GM19238 (cell line): ENCODE data around the gene POLR3E.
"Not testable (repeated sequence)": the region's sequence is repeated elsewhere in the genome, so short reads cannot be mapped to it uniquely, and the experiment has no call there.

Experiments
- DNase-seq: peaks from one replicate; pipeline ENCODE4 v3.0.0; 2011; ENCODE audit warnings: low spot score; ENCODE audit not compliant: insufficient read length

Gene POLR3E

DNA sequence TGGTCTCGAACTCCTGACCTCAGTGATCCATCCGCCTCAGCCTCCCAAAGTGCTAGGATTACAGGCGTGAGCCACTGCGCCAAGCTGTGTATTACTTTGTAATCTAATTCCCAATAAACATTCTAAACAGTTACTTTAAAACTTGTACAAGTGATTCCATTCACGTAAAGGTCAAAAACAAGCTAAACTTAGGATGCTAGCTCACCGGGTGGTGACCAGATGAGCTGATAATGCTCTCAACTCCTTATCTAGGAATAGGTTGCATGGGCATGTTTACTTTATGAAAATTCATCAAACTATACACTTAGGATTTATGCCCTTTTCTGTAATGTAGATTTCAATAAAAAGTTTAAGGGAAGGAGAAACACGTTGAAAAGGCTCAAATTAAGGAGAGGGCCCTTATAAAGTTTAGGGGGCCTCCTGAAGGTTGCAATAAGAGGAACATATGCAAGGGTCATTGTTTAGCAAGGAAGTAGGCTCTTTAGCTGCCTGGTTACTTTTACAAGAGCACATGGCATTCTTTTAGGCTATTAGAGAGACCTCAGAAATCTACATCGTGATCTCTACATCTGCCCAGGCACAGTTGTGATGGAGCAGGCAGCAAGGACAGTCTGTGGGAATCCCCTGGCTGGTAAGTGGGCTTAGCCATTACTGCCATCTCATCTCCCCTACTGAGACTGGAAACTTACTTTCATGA is 63.9 kb downstream of the POLR3E start:
- DNase-seq: no peak

DNA sequence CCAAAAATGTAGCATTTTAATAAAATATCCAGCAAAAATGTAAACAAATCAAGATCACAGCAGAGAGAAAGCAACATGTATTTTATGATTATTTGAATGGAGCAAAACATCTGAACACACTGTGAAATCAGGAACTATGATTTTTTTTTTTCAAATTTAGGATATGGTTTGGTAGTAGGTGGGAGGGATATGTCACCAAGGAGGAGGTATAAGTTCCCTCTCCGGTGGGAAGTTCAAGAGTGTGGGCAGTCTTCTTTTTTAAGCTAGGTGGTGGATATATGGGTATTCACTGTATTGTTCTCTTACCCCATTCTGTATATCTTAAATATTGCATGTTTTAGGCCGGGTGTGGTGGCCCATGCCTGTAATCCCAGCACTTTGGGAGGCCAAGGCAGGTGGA is 67.0 kb downstream of the POLR3E start:
- no peak for DNase-seq

DNA sequence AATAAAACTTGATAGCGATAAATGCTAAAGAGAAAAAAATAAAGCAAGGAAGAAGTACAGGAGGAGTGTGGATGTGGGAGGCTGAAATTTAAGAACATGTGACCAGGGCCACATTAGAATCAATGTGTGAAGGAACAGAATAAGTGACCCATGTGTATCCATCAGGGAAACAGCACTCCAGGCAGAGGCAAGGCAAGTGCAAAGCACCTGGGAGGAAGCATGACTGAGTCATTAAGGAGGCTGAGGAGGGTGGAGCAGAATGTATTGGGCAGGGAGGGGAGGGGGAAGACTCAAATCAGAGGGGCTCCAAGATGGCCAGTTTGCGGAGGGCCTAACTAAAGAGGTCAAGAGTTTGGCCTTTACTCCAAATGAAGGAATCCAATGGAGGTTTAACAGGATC is 69.2 kb downstream of the POLR3E start:
- no peak for DNase-seq

DNA sequence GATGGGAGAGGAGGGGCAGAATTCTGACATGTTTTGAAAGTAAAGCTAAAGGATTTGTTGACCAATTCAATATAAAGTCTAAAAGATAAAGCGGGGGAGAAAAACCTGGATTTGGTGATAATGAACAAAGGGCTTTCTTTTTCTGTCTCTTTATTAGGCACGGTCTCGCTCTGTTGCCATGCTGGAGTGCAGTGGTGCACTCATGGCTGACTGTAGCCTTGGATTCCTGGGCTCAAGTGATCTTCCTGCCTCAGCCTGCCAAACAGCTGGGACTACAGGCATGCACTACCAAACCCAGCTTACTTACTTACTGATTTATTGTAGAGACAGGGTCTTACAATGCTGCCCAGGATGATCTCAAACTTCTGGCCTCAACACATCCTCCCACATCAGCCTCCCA is 69.7 kb downstream of the POLR3E start:
- DNase-seq: no peak

DNA sequence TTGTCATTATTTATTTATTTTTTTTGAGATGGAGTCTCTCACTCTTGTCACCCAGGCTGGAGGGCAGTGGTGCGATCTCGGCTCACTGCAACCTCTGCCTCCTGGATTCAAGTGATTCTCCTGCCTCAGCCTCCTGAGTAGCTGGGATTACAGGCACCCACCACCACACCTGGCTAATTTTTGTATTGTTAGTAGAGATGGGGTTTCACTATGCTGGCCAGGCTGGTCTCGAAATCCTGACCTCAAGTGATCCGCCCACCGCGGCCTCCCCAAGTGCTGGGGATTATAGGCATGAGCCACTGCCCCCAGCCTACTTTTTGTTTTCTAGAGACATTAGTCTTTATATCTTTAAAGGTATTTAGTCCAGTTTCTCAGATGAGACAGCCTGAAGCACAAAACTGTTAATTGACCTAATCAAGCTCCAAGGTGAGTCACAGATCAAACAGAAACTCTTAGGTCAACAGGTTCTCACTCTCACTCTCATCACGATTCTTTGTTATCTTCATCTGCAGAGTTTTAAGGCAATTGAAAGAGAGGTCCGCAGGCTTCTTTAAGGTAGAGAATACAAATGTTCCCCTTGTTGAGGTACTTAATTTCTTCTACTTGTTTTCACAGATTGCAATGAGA is 71.1 kb downstream of the POLR3E start:
- not testable (repeated sequence) for DNase-seq

DNA sequence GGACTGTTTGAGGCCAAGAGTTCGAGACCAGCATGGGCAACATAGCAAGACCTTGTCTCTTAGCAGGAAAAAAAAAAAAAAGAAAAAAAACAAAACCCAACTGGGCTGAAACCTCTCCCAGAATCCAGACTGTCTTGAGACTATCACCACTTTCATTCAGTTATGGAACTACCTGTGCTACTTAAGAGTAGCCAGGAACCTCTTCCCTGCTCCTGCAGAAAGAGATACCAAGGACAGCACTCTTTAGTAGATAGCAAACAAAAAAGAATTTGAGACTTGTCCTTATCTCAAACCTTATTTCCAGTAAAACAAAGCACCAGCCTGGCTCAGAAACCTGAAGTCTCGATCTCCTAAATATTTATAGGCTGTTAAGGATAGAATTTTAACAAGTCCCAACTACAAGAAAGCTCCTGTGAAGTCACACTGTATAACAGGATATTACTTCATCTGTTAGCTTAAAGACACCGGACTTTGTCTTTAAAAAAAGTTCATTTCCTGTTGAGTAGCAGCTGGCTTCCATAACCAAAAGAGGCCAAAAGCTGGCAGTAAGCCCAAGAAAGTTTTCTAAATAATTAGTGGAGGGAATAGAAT is 72.1 kb downstream of the POLR3E start:
- no peak for DNase-seq

DNA sequence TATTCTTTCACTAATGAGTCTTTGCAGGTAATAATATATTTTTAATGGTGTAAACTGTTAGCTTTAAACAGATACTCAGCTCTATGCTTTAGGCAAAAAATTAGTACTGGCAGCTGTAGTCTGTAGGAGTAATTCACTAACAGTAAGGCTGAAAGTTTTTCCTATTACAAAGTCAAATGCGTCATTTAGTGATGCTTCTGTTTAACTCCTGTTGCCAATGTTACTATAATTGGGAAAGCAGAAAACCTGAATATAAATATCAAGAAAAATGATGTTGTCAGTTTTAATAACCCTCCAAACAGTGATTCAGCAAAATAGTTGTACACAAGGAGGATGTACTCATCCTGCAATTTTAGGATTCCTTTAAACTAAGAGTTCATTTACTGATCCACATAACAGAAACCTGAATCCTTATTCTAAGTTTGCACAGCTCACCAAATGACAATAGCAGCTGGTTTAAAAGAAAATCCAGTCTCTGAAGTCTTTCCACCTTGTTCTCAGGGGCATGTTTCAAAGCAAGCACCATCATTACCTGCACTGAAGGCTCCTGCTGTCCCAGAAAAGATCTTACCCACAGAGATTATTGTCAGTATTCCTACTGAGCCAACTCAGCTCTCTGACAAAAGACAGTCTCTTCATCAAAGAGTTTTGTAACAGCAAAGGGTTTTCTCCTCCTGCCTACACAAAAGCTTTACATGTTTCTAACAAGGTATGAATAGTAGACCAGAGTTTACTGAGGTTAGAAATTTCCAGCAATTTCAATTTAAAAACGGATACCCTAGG is 73.0 kb downstream of the POLR3E start:
- DNase-seq: no peak

DNA sequence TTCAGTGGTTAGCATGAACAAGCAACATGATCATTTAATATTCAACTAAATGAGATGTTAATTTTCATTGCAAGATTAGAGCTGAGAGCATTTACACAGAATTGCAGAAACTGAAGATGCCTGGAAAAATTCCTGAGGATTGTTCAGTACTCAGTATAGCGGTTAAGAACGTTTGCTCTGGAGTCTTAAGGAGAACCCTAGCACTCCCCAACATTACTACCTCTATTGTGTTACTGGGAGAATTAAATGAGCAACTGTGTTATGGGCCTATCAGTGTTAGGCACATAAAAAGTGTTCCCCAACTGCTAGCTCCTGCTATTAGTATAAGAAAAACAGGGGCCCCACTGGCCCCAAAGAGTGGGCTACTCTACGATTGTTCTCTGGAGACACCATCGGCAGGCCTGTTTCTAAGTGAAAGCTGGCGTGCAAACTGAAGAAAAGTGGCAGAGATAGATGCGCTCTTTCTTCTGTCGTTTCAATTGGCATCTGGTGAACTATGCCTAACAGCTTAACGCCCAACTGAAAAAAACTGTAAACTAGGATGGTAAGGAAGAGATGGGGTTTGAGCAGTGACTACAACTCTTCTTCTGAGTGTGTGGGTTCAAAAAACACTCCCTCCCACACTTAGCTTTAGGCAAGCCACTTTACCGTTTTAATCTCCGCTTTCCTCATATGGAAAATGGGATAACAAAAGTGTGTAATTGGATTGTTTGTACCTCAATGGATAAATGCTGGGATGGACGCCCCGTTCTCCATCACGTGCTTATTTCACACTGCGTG is 75.9 kb downstream of the POLR3E start:
- no peak for DNase-seq

DNA sequence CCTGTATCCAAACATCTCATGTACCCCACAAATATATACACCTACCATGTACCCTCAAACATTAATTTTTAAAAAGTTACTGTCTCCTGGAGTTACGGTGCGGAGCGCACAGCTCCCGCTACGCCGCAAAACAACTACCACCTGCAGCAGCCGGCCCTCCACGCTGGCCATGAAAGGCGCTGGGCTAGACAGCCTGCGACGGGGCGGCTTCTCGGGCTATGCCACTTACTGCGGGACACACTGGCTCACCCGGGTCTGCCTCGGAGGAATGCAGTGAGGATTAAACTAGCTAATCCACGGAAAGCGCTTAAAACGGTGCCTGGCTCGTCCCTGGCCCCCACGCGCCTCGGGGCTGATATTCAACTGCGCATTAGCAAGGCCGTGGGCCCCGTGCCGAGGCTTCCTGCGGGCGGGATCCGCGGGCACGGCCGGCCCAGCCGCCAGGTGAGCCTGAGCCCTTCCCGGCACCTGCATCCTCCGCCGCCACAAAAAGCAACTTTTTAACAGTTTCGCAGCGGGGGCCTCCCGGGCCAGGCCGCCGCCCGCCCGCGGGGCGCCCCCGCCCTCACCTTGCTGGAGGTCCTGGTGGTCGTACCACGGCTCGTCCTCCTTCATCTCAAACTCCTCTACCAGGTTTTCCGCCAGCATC is 76.6 kb downstream of the POLR3E start:
- no peak for DNase-seq

DNA sequence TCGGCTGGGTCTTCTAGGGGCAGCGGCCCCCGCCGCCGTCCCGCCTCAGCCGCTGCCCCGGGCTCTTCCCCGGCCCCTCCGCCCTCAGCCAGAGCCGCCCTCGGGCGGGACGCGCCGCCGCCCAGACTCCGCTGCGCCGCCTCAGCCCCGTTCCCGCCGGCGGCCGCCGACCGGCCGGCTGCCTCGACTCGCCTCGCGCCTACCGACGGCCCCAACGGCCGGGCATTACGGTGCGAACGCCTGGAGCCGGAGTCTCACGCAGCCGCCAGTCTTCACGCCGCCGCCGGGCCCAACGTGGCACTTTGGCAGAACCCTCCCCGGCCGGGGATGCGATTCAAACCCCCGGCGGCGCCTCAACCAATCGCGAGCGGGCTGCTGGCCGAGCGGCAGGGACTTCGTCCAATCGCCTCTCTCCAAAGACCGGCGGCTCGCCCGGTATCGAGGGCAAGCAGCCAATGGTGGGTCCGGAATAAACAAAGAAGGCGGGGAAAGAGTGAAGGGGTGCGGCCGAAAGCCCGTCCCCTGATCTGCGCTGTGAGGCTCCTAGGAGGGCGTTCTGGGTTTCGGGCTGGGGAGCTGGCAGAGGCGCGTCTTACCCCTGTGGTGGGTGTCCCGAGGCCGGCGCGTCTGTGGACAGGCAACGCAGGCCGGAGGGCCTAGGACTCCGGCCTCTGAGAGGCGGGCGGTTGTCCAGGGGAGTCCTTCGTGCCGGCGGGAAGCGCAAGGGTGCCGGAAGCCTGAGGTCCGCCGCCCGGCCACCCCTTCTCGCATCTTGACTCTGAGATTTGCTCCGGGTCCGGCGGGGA is 77.3 kb downstream of the POLR3E start, which contains the start of gene CDR2:
CDR2 (minus strand) TSS at position 309 of the 806 bp plus-strand sequence. CDS start 310 bp downstream, outside the sequence.
- DNase-seq: peak; percentile 98

DNA sequence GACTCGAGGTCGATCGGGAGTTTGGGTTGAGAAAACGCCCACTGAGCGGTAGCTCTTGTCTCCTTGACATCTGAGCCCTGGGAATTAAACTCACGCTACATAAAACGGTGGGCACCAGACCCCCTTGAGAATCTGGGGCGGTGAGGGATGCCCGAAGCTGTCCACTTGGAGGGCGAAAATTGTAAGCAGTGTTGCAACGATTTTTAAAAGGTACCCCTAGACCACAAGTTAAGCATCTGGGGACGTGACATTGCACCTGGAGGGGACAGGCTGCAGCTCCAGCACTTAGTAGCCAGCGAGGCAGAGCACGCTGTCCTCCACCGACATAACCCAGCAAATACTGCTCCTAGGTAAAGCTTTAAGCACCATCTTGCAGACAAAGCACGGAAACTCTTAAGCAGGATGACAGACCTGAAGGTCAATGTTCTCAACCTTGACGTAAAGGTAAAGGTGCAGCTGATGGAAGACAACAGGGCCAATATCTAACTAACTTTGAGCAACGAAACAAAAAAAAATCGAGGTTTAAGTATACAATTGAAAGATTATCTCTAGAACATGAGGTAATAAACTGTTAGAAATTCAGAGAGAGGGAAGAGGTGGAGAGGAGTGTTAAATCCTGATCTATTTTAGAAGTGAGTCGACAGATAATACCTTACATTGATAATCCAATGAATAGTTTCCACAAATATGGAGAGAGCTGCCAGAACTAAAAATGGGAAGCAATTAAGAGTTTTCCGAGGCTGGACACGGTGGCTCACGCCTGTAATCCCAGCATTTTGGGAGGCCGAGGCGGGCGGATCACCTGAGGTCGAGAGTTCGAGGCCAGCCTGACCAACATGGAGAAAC is 78.1 kb downstream of the POLR3E start:
- no peak for DNase-seq

DNA sequence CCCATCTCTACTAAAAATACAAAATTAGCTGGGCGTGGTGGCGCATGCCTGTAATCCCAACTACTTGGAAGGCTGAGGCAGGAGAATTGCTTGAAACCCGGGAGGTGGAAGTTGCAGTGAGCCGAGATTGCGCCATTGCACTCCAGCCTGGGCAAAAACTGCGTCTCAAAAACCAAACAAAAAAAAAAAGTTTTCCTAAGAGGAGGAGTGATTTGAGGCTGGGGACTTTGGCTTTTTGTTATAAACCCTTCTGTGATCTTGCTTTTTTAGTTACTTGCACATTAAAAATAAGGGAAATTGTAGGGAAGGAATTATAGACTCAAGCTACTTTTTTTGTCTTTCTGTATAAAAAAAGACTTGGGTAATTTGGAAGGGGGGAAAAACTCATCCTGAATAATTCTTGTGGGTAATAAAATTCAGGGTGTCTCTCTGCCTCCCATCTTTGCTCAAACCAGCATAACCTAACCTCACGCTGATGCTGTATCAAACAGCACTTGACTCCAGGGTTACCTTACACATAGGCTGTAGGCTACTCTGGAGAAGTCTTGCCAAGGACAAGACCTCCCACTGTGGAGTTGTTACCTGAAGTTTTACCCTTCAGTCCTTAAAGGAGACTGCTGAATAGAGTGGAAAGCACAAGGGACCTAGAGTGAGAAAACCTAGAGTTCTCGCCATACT is 78.9 kb downstream of the POLR3E start:
- no peak for DNase-seq

DNA sequence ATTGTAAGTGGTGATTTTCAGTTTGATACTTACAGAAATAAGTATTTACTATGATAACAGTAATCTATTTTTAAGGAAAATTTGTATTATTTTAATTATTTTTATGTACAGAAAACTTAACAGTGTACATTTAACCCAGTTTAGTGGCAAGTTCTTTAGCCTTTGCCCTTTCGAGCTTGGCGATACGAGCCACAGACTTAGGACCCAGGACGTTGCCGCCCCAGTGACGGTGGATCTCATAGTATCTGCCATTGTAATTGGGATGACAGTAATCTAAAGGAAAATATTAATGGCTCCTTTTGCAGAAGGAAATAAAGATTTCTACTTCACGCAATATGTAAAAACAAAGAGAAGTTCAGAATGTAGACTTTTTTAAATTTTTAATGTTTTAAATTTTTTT is 82.4 kb downstream of the POLR3E start:
- DNase-seq: no peak

DNA sequence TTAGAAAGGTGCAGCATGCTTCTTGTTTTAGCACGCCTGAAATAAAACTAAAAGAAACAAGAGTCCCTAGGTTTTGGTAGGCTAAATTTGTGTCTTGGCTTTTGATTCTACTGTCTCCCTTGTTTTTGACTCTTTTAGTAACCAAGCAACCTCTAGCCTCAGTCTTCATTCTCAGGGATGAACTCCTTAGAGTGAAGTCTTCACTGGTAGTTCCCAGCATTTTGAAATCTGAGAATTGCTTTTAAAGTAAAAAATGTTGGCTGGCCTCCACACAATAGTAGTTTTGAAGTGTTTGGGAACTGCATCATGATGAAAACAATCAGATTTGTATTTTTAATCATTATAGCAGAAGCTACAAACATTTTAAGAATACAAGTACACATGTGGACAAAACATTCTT is 83.3 kb downstream of the POLR3E start:
- no peak for DNase-seq

DNA sequence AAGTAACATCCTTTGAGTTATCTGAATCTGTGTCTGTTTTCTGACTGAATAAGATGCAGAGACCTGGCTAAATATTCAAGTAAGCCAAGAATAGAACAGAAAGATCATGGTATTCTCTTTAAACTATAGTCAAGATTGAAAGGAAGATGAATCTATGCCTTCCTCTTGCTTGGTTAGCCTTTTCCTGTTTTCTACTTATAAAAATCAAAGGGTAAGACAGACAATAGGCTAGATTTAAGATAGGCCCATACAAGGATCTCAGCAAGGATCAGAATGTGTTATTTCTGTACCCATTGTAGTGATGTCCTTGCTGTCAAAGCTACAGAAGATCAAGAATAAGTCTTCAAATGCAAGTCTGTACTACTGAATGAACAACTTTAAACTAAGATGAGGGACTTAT is 84.2 kb downstream of the POLR3E start:
- no peak for DNase-seq

DNA sequence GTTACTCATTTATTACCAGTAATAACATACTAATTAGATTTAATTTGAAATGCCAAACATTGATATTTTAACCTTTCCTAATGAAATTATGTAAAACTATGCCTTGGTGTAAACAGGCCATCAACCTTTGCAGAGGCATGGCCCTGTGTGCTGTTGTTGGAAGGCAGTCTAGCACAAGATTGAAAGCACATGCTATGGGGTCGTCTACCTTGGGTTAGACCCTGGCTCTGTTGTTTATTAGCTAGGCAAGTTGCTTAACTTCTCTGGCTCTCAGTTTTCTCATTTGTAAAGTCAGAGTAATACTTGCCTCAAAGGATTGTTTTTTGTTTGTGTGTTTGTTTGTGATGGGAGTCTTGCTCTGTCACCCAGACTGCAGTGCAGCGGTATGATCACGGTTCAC is 86.6 kb downstream of the POLR3E start:
- no peak for DNase-seq
